HepG2 (cell line): ENCODE results near the gene HAP1. TPM values are rescaled to one million over a fixed set of nuclear protein-coding genes. Genes with fewer than 3 reads are reported as not detected.

Experiments used
- GATAD2A ChIP-seq: IDR thresholded peaks from 2 replicates; pipeline ENCODE4 v1.6.1; 2016
- KAT7 ChIP-seq: IDR thresholded peaks from 2 replicates; pipeline ENCODE4 v1.6.1; 2018; ENCODE audit warnings: borderline replicate concordance, missing compliant biosample characterization
- KDM2A ChIP-seq: sonication (generic); formaldehyde crosslinking; IDR thresholded peaks from 2 replicates; pipeline ENCODE4 v1.4.0; 2020; ENCODE audit warnings: low read depth, missing genetic modification reagents, borderline replicate concordance
- KDM3A ChIP-seq: IDR thresholded peaks from 2 replicates; pipeline ENCODE4 v1.6.1; 2018; ENCODE audit warnings: low read depth, missing compliant biosample characterization
- MAFF ChIP-seq: IDR thresholded peaks from 2 replicates; pipeline ENCODE4 v1.6.1; 2011; ENCODE audit warnings: low read depth, low read length, improper control_type of control experiment
- MED1 ChIP-seq: sonication (generic); formaldehyde crosslinking; IDR thresholded peaks from 2 replicates; pipeline ENCODE4 v1.4.0; 2020; ENCODE audit warnings: missing genetic modification reagents
- NCOA1 ChIP-seq: sonication (generic); formaldehyde crosslinking; IDR thresholded peaks from 2 replicates; pipeline ENCODE4 v1.9.0; 2021; ENCODE audit warnings: missing genetic modification reagents
- NPAS2 ChIP-seq: sonication (generic); formaldehyde crosslinking; IDR thresholded peaks from 2 replicates; pipeline ENCODE4 v1.8.0; 2022; ENCODE audit warnings: mild to moderate bottlenecking, missing genetic modification reagents, borderline replicate concordance
- PLRG1 ChIP-seq: fragments of 450-650 bp; conservative IDR thresholded peaks from 2 replicates; pipeline ENCODE4 v1.6.1; 2016
- RBFOX2 ChIP-seq: fragments of 200-400 bp; formaldehyde crosslinking; IDR thresholded peaks from 2 replicates; pipeline ENCODE4 v1.6.1; 2017; ENCODE audit warnings: low read depth, mild to moderate bottlenecking, low read length
- TBX2 ChIP-seq: sonication (generic); formaldehyde crosslinking; IDR thresholded peaks from 2 replicates; pipeline ENCODE4 v1.5.0; 2020; ENCODE audit warnings: missing genetic modification reagents, mild to moderate bottlenecking, borderline replicate concordance
- YEATS2 ChIP-seq: sonication (generic); formaldehyde crosslinking; IDR thresholded peaks from 2 replicates; pipeline ENCODE4 v1.4.0; 2020; ENCODE audit warnings: missing genetic modification reagents, borderline replicate concordance
- ZFP36 ChIP-seq: fragments of 150-350 bp; IDR thresholded peaks from 2 replicates; pipeline ENCODE4 v1.6.1; 2018; ENCODE audit warnings: borderline replicate concordance, low read length, low read depth; ENCODE audit not compliant: partially characterized antibody
- ZFX ChIP-seq: sonication (generic); formaldehyde crosslinking; IDR thresholded peaks from 2 replicates; pipeline ENCODE4 v1.4.0; 2020; ENCODE audit warnings: mild to moderate bottlenecking, low read depth, missing genetic modification reagents, moderate library complexity
- ZFY ChIP-seq: sonication (generic); formaldehyde crosslinking; IDR thresholded peaks from 2 replicates; pipeline ENCODE4 v1.4.0; 2020; ENCODE audit warnings: missing genetic modification reagents
- ZNF205 ChIP-seq: IDR thresholded peaks from 2 replicates; pipeline ENCODE4 v1.6.1; 2018; ENCODE audit warnings: missing biosample characterization, missing genetic modification reagents
- ZNF839 ChIP-seq: sonication (generic); formaldehyde crosslinking; IDR thresholded peaks from 2 replicates; pipeline ENCODE4 v1.4.0; 2020; ENCODE audit warnings: missing genetic modification reagents, mild to moderate bottlenecking, borderline replicate concordance
- ZSCAN12 ChIP-seq: sonication (generic); formaldehyde crosslinking; IDR thresholded peaks from 2 replicates; pipeline ENCODE4 v1.9.0; 2021; ENCODE audit warnings: mild to moderate bottlenecking, missing genetic modification reagents
- ZZZ3 ChIP-seq: sonication (generic); formaldehyde crosslinking; IDR thresholded peaks from 2 replicates; pipeline ENCODE4 v1.4.0; 2020; ENCODE audit warnings: missing genetic modification reagents, mild to moderate bottlenecking, borderline replicate concordance
- polyA plus RNA-seq, 8 experiments: library from polyadenylated mRNA; depleted of rRNA in 3 of 8; stranded (reverse) in 7 of 8; unstranded in 1 of 8; fragments of >200 nt; fragmentation: Illumina TruSeq in 4 of 8; extraction: Trizol in 4 of 8; gene quantifications; 2 replicates each; pipeline versions ENCODE4 v1.2.1 to v1.2.3, GENCODE V29; 2011 to 2016; ENCODE audit warnings: low read depth in 4 of 8, missing spikeins in 1 of 8, mixed read lengths in 1 of 8; ENCODE audit not compliant: insufficient read depth in 1 of 8
- total RNA-seq, 5 experiments: library from RNA; depleted of rRNA; stranded (reverse); fragments of >200 nt; fragmentation: Illumina TruSeq; extraction: Trizol; gene quantifications; 2 replicates each; pipeline ENCODE4 v1.2.3, GENCODE V29; 2016; ENCODE audit warnings: low read depth in 1 of 5
- TF ChIP-seq, protein P1 (sequence below): sonication (generic); formaldehyde crosslinking; IDR thresholded peaks from 2 replicates; pipeline ENCODE4 v1.5.0; 2020; ENCODE audit warnings: mild to moderate bottlenecking, missing genetic modification reagents
- TF ChIP-seq, protein P2 (sequence below): IDR thresholded peaks from 2 replicates; pipeline ENCODE4 v1.6.1; 2016
- TF ChIP-seq, protein P3 (sequence below): sonication (generic); formaldehyde crosslinking; IDR thresholded peaks from 2 replicates; pipeline ENCODE4 v1.4.0; 2020; ENCODE audit warnings: missing genetic modification reagents
- TF ChIP-seq, protein P4 (sequence below): IDR thresholded peaks from 2 replicates; pipeline ENCODE4 v1.6.1; 2016; ENCODE audit warnings: low read depth
- TF ChIP-seq, protein P5 (sequence below): IDR thresholded peaks from 2 replicates; pipeline ENCODE4 v1.6.1; 2016; ENCODE audit warnings: missing genetic modification reagents, missing compliant biosample characterization

HAP1 gene
- total and polyA plus RNA-seq, 2 of the 13 experiments (the other 11 are each of a cell fraction or from before 2014, with no cell fraction given): 0.07 TPM

DNA sequence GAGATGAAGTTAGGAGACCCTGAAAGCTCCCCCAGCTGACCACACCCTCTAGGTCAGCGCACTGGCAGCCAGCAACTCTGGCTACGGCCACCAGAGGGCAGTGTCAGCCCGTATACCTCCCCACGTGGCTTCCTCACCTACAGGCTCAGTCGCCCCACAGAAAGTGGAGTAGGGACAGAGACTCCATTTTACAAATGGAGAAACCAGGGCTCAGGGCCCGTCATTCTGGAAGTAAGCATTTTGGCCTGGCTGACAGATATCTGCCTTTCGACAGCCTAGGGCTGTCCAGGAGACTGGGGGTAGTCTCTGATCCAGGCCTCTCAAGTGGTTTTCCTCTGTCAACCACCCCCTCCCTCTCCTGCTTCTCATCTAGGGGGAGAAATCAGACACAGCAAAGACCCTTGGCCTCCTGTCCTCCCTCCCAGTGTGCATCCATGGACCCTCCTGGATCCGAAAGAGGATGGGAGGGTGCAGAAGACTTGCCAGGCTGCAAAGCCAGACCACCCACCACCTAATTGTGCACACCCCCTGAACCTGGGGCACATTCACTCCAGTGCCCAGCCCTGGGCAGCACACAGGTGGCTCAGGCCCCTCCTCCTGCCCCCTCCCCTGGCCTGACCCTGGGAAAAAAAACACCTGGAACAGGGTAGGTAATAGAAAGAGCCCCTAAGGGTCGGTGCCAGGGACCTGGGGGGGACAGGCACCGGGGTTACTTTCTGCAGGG, 3.8 kb upstream of the HAP1 start (continued):
- TF ChIP-seq, protein P1, sequence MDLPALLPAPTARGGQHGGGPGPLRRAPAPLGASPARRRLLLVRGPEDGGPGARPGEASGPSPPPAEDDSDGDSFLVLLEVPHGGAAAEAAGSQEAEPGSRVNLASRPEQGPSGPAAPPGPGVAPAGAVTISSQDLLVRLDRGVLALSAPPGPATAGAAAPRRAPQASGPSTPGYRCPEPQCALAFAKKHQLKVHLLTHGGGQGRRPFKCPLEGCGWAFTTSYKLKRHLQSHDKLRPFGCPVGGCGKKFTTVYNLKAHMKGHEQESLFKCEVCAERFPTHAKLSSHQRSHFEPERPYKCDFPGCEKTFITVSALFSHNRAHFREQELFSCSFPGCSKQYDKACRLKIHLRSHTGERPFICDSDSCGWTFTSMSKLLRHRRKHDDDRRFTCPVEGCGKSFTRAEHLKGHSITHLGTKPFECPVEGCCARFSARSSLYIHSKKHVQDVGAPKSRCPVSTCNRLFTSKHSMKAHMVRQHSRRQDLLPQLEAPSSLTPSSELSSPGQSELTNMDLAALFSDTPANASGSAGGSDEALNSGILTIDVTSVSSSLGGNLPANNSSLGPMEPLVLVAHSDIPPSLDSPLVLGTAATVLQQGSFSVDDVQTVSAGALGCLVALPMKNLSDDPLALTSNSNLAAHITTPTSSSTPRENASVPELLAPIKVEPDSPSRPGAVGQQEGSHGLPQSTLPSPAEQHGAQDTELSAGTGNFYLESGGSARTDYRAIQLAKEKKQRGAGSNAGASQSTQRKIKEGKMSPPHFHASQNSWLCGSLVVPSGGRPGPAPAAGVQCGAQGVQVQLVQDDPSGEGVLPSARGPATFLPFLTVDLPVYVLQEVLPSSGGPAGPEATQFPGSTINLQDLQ (CRISPR knock-in tag): peak; percentile 39; the same call in 1 of the 2 replicates
- no peak; the same call in 1 of the 2 replicates for TF ChIP-seq YEATS2
- TF ChIP-seq ZFX (CRISPR knock-in tag): peak; percentile 65
- TF ChIP-seq, protein P2, sequence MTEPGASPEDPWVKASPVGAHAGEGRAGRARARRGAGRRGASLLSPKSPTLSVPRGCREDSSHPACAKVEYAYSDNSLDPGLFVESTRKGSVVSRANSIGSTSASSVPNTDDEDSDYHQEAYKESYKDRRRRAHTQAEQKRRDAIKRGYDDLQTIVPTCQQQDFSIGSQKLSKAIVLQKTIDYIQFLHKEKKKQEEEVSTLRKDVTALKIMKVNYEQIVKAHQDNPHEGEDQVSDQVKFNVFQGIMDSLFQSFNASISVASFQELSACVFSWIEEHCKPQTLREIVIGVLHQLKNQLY: no peak
- peak; percentile 49; the same call in 1 of the 2 replicates for TF ChIP-seq ZNF205
- TF ChIP-seq ZNF839 (CRISPR knock-in tag): no peak
- no peak for TF ChIP-seq NCOA1 (CRISPR knock-in tag)
- TF ChIP-seq NPAS2: no peak
- peak; percentile 52 for TF ChIP-seq ZFY (CRISPR knock-in tag)
- peak; percentile 75 for TF ChIP-seq GATAD2A
- no peak for TF ChIP-seq PLRG1
- peak; percentile 71 for TF ChIP-seq MED1
- peak; percentile 67; the same call in 1 of the 2 replicates for TF ChIP-seq KDM3A (CRISPR knock-in tag)
- no peak for TF ChIP-seq MAFF
- peak; percentile 33; the same call in 1 of the 2 replicates for TF ChIP-seq KAT7 (CRISPR knock-in tag)
- TF ChIP-seq ZSCAN12 (CRISPR knock-in tag): no peak
- peak; percentile 63 for TF ChIP-seq TBX2 (CRISPR knock-in tag)
- TF ChIP-seq, protein P3, sequence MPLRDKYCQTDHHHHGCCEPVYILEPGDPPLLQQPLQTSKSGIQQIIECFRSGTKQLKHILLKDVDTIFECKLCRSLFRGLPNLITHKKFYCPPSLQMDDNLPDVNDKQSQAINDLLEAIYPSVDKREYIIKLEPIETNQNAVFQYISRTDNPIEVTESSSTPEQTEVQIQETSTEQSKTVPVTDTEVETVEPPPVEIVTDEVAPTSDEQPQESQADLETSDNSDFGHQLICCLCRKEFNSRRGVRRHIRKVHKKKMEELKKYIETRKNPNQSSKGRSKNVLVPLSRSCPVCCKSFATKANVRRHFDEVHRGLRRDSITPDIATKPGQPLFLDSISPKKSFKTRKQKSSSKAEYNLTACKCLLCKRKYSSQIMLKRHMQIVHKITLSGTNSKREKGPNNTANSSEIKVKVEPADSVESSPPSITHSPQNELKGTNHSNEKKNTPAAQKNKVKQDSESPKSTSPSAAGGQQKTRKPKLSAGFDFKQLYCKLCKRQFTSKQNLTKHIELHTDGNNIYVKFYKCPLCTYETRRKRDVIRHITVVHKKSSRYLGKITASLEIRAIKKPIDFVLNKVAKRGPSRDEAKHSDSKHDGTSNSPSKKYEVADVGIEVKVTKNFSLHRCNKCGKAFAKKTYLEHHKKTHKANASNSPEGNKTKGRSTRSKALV (CRISPR knock-in tag): 0 out of 2 replicates have a peak, but pooled peaks have one; percentile 67
- TF ChIP-seq, protein P4, sequence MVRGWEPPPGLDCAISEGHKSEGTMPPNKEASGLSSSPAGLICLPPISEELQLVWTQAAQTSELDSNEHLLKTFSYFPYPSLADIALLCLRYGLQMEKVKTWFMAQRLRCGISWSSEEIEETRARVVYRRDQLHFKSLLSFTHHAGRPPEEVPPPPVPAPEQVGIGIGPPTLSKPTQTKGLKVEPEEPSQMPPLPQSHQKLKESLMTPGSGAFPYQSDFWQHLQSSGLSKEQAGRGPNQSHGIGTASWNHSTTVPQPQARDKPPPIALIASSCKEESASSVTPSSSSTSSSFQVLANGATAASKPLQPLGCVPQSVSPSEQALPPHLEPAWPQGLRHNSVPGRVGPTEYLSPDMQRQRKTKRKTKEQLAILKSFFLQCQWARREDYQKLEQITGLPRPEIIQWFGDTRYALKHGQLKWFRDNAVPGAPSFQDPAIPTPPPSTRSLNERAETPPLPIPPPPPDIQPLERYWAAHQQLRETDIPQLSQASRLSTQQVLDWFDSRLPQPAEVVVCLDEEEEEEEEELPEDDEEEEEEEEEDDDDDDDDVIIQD (CRISPR knock-in tag): 0 out of 2 replicates have a peak, but pooled peaks have one; percentile 41
- TF ChIP-seq RBFOX2: no peak
- TF ChIP-seq KDM2A (CRISPR knock-in tag): peak; percentile 85
- TF ChIP-seq ZFP36: no peak
- no peak for TF ChIP-seq ZZZ3 (CRISPR knock-in tag)
- TF ChIP-seq, protein P5, sequence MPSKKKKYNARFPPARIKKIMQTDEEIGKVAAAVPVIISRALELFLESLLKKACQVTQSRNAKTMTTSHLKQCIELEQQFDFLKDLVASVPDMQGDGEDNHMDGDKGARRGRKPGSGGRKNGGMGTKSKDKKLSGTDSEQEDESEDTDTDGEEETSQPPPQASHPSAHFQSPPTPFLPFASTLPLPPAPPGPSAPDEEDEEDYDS (CRISPR knock-in tag): peak; percentile 27; the same call in 1 of the 2 replicates
